Activated T-helper 17 cell treated with anti-CD3 and anti-CD28 coated beads, Interleukin-2, amount 50 U/mL, for 72 hours (primary cell): ENCODE data around the gene SERPINE2. TPM values are rescaled to one million over a fixed set of nuclear protein-coding genes. Genes with fewer than 3 reads are reported as not detected.
A peak's percentile ranks its signal among the peaks of the same experiment; 100 is the strongest.

Experiments used
- ATAC-seq: fragments of 150-1000 bp; cut with Tn5 transposase; replicated peaks from 2 replicates; pipeline ENCODE4 v1.10.0; 2021; ENCODE audit warnings: mild to moderate bottlenecking, moderate library complexity
- H3K27ac Mint-ChIP-seq: one replicate; pipeline ENCODE4 v1.8.0; 2022; ENCODE audit warnings: mixed read lengths
- H3K27me3 Mint-ChIP-seq: one replicate; pipeline ENCODE4 v1.8.0; 2022; ENCODE audit warnings: mixed read lengths
- H3K36me3 Mint-ChIP-seq: one replicate; pipeline ENCODE4 v1.8.0; 2022; ENCODE audit warnings: low read depth, mild to moderate bottlenecking, mixed read lengths
- H3K4me1 Mint-ChIP-seq: one replicate; pipeline ENCODE4 v1.8.0; 2022; ENCODE audit warnings: mixed read lengths
- H3K4me3 Mint-ChIP-seq: one replicate; pipeline ENCODE4 v1.8.0; 2022; ENCODE audit warnings: mild to moderate bottlenecking, mixed read lengths
- H3K9me3 Mint-ChIP-seq: one replicate; pipeline ENCODE4 v1.8.0; 2022; ENCODE audit warnings: mixed read lengths
- total RNA-seq, 2 donors: library from RNA; stranded (reverse); gene quantifications; one replicate each; pipeline ENCODE4 v1.2.3, GENCODE V29; 2022

SERPINE2 gene, protein sequence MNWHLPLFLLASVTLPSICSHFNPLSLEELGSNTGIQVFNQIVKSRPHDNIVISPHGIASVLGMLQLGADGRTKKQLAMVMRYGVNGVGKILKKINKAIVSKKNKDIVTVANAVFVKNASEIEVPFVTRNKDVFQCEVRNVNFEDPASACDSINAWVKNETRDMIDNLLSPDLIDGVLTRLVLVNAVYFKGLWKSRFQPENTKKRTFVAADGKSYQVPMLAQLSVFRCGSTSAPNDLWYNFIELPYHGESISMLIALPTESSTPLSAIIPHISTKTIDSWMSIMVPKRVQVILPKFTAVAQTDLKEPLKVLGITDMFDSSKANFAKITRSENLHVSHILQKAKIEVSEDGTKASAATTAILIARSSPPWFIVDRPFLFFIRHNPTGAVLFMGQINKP
- 10 to 100 TPM in 1 of 2 donors, 1 to 10 TPM in 1; 3.3 to 25.4 TPM for total RNA-seq

DNA sequence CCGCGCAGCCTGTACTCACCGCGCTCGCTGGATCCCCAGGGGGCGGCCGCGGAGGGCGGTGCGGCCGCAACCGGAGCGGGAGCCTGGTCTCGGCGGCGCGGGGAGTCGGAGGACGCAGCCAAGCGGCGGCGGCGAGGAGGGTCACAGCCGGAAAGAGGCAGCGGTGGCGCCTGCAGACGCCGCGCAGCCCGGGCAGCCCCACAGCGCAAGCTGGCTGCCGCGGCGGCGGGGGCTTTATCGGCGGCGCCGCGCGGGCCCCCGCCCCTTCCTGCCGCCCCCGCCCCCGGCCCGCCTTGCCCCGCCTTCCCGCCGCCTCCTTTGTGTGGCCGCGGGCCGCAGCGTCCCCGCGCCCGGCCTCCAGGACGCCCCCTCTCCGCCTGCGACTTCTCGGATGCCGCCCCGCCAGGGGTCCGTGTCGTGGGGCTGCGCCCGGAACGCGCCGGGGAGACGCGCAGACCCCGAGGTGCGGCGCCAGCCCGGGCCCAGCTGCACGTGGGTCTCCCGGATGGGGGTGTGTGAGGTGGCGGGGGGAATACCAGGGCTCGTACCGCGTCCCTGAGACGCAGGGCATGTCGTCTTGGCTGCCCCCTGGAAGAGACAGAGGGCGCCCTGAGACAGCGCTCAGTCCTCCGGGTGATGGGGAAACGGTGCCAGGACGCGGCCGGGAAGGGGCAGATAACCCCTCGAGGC lies at the start of gene SERPINE2:
Gene SERPINE2, minus strand, starts transcription at position 207 of the 690 bp plus-strand sequence. CDS start 37,386 bp downstream, outside the sequence.
- peak; percentile 68 for ATAC-seq
- Mint-ChIP-seq H3K9me3 (no peaks in the 10 kb centered on the region), H3K4me1 (peaks cover 13% of the 10 kb centered on the region), H3K27ac (peak within 1 kb of the TSS; percentile 10), H3K4me3 (peak within 1 kb of the TSS; percentile 88), H3K36me3 (peaks cover 14% of the 10 kb centered on the region), H3K27me3 (peaks cover 58% of the 10 kb centered on the region)

DNA sequence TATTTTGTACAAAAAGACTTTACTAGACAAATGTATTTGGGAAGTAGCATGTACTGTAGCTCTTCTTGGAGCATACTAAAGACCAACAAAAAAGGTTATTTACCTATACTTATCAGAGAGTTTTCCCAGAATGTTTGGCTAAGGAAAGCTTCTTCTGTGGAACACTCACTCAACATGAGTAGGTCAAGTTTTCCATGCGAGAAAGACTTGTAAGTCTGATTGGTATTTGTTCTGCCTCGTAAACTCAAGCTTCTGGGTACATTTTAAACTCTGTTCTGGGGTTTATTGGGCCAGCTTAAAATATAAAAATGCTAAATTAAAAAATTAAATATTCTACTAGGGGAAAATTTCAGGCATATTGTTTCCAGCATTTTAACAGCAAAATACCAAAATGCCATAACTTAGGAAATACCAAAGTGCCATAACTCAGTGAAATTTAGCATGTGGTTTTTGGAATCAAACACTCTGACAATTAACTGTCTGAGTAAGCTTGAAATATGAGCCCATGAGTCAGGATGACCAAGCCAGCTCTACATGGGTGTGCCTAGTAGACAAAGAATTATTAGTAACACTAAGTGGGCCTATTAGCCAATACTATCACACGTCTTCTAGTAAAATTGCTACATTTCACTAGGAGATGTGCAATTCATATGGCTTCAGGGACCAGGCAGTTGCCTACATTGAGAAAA lies 47.3 kb upstream of the SERPINE2 start:
- H3K9me3 Mint-ChIP-seq: no peaks in the 10 kb centered on the region
- no peak overlapping the region for H3K4me3 Mint-ChIP-seq
- peaks cover 6% of the 10 kb centered on the region for H3K27me3 Mint-ChIP-seq

DNA sequence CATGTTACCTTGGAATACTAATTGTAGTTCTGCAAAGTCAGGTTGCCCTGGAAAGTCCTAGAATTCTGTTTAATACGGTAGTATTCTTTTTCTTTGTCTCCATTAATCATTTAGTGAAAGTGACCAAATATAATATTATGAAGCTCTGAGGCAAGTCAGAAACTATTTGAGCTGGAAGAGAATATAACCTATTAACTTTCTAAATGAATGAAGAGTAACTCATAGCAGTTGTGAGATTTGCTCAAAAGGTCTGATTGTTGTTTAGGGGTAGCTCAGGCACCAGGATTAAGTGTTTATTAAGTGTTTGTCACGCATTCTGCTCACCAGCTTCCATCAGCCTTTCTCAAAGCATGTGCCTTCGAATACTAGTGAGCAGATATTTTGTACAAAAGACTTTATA lies 46.7 kb upstream of the SERPINE2 start:
- no peak overlapping the region for H3K27ac Mint-ChIP-seq
- no peaks in the 10 kb centered on the region for H3K4me1 Mint-ChIP-seq
- H3K9me3 Mint-ChIP-seq: no peaks in the 10 kb centered on the region
- H3K4me3 Mint-ChIP-seq: no peak overlapping the region
- ATAC-seq: no peak
- H3K36me3 Mint-ChIP-seq: no peaks in the 10 kb centered on the region
- H3K27me3 Mint-ChIP-seq: peaks cover 6% of the 10 kb centered on the region

More for the DNA sequence above, 47.3 kb upstream of the SERPINE2 start:
- no peak for ATAC-seq
- Mint-ChIP-seq H3K4me1 (no peaks in the 10 kb centered on the region), H3K36me3 (no peaks in the 10 kb centered on the region), H3K27ac (no peak overlapping the region)

DNA sequence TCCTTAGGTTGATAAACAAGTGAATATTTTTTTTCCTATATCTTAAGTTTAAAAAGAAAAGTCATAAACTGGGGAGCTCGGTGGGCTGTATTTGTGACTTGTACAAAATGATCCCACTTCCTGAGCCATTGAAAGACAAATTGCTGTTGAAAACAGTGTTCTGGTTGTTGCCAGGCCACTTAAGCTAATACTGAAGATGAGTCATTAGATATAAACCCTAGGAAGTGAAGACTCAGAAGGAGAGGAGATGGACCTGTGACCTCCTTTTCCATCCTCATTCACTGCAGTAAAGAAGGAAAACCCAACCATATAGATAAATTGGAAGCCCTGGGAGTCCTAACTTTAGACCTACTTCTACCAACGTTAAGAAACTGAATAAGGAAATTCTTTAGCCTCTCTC lies 46.2 kb upstream of the SERPINE2 start:
- H3K27me3 Mint-ChIP-seq: peaks cover 6% of the 10 kb centered on the region
- H3K27ac Mint-ChIP-seq: no peak overlapping the region
- H3K4me1 Mint-ChIP-seq: no peaks in the 10 kb centered on the region
- no peak overlapping the region for H3K4me3 Mint-ChIP-seq
- H3K9me3 Mint-ChIP-seq: no peaks in the 10 kb centered on the region
- H3K36me3 Mint-ChIP-seq: no peaks in the 10 kb centered on the region
- no peak for ATAC-seq

DNA sequence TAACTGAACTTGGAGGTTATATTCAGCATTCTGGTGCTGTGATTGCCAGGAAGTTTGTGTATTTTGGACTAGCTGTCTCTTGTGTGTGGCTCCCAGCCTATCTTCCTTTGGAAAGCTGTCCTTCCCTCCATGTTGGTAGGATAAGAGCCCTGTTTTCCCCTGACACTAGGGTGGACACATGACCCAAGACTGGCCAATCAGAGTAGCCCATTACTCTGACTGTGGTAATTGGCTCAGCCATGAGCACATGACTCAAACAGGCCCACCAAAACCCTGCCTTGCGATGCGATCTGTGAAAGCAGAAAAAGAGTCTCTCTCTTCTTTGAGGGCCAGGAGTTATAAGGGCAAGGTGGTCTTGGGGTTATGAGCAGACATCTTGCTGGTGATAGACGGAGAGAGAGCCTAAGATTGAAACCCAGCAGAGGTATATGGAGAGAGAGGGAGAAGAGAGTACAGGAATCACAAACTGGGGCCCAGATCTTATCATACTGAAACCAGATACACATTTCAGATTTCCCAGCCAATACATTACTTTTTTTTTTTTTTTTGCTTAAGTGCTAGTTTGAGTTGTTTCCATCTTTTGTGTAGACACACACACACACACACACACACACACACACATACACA lies 45.3 kb upstream of the SERPINE2 start:
- no peaks in the 10 kb centered on the region for H3K4me1 Mint-ChIP-seq
- ATAC-seq: peak; percentile 37
- H3K4me3 Mint-ChIP-seq: no peak overlapping the region
- H3K36me3 Mint-ChIP-seq: no peaks in the 10 kb centered on the region
- H3K27me3 Mint-ChIP-seq: peaks cover 6% of the 10 kb centered on the region
- H3K27ac Mint-ChIP-seq: no peak overlapping the region
- H3K9me3 Mint-ChIP-seq: no peaks in the 10 kb centered on the region

DNA sequence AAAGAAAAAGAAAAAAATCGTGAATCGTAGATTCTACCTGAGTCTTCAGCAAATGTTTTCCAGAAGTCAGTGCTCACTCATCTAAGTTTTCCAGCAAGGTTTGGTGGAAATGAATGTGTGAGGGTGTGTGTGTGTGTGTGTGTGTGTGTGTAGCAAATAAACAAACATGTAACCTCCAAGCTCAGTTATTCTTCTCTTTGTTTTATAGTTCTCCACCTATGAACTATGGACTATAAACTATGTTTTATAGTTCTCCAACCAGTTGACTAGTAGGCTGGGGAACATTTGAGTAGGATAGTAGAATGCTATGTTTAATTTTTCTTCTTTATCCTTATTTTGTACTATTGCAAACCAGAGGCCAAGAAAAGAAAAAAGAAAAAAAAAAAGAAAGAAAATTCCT lies 44.6 kb upstream of the SERPINE2 start:
- Mint-ChIP-seq H3K27ac (no peak overlapping the region), H3K4me3 (no peak overlapping the region), H3K27me3 (peaks cover 6% of the 10 kb centered on the region), H3K36me3 (no peaks in the 10 kb centered on the region), H3K9me3 (no peaks in the 10 kb centered on the region), H3K4me1 (no peaks in the 10 kb centered on the region)
- ATAC-seq: no peak

DNA sequence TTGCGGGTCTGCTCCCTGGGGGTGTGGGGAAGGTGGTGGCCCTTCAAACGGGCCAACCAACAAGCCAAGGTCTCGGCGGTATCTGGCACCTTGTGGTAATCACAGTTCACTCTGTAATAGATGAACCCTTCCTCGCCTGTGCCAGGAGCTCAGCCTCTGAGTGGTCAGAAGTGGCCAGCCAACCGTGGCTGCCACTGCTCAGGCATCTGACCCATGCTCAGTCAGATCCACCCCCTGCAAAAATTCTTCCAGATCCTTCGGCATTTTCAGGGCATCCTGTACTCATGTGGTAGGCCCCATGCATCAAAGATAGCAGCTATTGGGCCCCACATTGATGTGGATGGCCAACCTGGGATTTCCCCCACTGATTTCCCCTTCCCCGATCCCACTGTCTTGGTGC lies 39.6 kb upstream of the SERPINE2 start:
- Mint-ChIP-seq H3K36me3 (no peaks in the 10 kb centered on the region), H3K4me3 (no peak overlapping the region), H3K27me3 (peaks cover 6% of the 10 kb centered on the region), H3K9me3 (no peaks in the 10 kb centered on the region), H3K27ac (no peak overlapping the region), H3K4me1 (no peaks in the 10 kb centered on the region)
- ATAC-seq: no peak

DNA sequence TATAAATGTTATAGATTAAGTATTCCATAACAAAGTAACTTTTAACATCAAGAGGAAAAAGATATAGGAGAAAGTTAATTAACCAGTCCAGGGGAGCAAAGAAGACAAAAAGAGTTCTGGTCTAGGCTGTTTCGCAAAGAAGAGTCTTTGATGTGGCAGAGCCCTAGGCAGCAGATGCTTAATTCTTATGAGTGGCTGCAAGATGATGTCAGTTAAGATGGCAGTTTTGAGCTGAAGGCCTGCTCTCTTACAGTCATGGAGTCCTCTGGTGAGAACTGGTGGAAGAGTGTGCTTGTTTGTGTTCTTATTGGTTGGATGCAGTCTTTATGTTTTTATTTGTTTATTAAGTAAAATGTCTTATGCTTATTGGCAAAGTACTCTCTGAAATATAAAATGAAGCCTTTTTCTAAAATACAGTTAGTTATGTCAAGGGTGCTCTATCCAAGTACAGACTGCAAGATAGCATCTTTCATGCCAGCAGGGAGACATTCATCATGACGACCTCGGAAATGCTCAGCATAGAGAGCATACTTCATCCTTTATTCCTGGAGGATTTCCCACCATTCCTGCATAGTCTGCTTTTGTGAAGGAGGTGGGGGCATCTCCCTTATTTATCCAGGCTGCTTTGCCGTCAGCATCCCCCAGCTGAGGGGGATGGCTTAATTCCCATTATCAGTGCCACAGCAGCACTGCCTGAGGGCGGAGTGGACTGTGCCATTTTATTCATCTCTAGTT lies 38.9 kb upstream of the SERPINE2 start:
- Mint-ChIP-seq H3K27me3 (peaks cover 5% of the 10 kb centered on the region), H3K9me3 (no peaks in the 10 kb centered on the region), H3K4me1 (no peaks in the 10 kb centered on the region), H3K36me3 (no peaks in the 10 kb centered on the region), H3K27ac (no peak overlapping the region), H3K4me3 (no peak overlapping the region)
- no peak for ATAC-seq

DNA sequence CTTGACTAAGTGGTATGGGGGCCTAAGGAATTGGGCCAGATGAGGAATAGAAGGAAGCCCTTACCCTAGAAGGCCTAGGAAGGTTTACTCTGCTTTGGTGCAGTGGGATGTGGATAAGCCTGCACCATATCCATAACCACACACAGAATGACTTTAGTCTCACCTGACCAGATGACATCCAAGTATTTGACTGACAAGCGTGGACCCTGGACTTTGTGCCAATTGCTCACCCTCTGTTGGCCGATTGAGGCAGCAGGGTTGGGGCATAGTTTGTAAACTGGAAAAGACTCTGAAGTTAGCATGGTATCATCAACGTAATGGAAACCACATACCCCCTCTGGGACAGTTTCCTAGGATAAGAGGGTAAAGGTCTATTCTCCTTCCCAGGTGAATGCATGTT lies 36.5 kb upstream of the SERPINE2 start:
- H3K9me3 Mint-ChIP-seq: no peaks in the 10 kb centered on the region

DNA sequence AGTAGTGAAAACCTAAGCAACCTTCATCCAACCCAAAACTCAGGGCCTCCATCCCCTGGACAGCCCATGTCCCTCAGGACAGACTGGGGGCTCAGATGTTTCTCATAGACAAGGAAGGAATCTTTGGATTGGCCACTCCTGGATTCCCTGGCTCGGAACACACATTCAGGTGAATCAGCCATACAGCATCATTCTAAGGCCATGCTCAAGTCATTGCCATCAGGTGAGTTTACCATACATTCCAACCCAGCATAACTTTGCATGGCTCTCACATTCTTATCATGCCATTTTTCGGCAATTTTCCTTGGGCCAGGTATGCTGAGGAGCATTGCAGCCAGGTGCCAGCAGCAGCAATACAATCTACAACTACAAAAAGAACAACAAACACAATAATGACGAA lies 34.6 kb upstream of the SERPINE2 start:
- ATAC-seq: no peak
- H3K27me3 Mint-ChIP-seq: peaks cover 5% of the 10 kb centered on the region
- H3K4me1 Mint-ChIP-seq: no peaks in the 10 kb centered on the region
- H3K36me3 Mint-ChIP-seq: no peaks in the 10 kb centered on the region
- no peaks in the 10 kb centered on the region for H3K9me3 Mint-ChIP-seq
- H3K27ac Mint-ChIP-seq: no peak overlapping the region
- H3K4me3 Mint-ChIP-seq: no peak overlapping the region

More for the DNA sequence above, 36.5 kb upstream of the SERPINE2 start:
- H3K4me1 Mint-ChIP-seq: no peaks in the 10 kb centered on the region
- no peaks in the 10 kb centered on the region for H3K27me3 Mint-ChIP-seq
- H3K36me3 Mint-ChIP-seq: no peaks in the 10 kb centered on the region
- no peak overlapping the region for H3K4me3 Mint-ChIP-seq
- no peak overlapping the region for H3K27ac Mint-ChIP-seq
- no peak for ATAC-seq

DNA sequence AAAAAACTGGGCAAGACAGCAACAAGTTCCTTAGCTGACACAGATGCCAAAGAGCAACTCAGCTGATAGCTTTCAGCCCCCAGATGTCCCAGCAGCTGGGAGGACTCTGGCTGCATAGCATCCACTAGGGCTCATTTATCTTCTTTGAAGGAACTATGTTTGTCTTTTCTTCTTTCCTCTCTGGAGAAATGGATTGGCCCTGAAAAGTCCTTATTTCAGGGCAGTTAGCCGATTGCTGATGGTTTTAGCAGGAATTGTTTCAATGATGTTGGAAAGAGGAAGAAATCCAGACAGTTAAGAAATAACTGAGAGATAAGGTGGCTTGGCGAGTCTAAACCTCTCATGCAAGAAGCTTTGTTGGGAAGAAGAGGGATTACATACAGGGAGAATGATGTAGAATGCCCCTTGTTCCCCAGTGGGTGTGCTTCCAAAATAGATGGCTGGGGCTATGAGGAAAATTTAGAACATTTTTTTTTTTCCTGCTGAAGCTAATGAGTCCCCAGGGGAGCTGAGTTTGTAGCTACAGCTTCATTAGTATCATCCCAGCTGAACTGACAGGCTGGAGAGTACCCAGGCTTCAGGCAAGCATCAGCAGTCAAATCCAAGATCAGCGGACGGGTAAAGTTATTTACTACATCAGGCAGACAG lies 33.6 kb upstream of the SERPINE2 start:
- Mint-ChIP-seq H3K36me3 (no peaks in the 10 kb centered on the region), H3K27ac (no peak overlapping the region), H3K4me1 (no peaks in the 10 kb centered on the region), H3K27me3 (peaks cover 5% of the 10 kb centered on the region), H3K4me3 (no peak overlapping the region), H3K9me3 (no peaks in the 10 kb centered on the region)
- no peak for ATAC-seq

DNA sequence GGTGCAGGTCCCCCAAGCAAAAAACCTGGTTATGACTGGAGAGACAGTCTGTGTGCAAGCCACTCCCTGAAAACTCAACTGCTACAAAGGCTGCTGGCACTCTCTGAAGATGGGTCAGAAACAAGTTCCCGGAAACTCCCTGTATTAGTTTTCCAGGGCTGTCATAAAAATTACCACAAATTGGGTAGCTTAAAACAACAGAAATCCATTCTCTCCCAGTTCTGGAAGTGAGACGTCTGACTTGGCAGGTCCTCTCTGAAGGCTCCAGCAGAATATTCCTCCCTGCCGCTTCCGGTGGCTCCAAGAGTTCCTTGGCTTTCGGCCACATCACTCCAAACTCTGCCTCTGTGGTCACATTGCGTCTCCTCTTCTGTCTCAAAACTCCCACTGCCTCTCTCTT lies 30.1 kb upstream of the SERPINE2 start:
- H3K36me3 Mint-ChIP-seq: no peaks in the 10 kb centered on the region
- H3K4me1 Mint-ChIP-seq: no peaks in the 10 kb centered on the region
- ATAC-seq: no peak
- H3K27me3 Mint-ChIP-seq: peaks cover 5% of the 10 kb centered on the region
- no peaks in the 10 kb centered on the region for H3K9me3 Mint-ChIP-seq
- H3K27ac Mint-ChIP-seq: no peak overlapping the region
- no peak overlapping the region for H3K4me3 Mint-ChIP-seq

DNA sequence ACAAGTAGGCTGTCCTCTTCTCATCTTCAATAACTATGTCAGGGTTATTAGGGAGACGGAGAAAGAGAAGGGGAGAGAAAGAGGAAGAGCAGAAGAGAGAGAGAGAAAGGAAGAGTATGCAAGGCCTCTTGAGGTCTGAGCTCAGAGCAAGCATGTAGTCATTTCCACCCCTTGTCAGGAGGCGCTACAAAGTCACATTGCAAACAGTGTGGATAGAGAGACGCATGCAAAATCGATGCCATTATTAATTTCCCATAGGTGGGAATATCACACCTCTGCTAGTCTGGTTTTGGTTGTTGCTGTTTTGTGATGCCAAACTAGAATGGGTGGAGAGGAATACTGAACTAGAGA lies 24.2 kb upstream of the SERPINE2 start:
- no peaks in the 10 kb centered on the region for H3K9me3 Mint-ChIP-seq
- H3K27me3 Mint-ChIP-seq: peaks cover 5% of the 10 kb centered on the region
- H3K4me1 Mint-ChIP-seq: no peaks in the 10 kb centered on the region
- no peak overlapping the region for H3K27ac Mint-ChIP-seq
- H3K36me3 Mint-ChIP-seq: no peaks in the 10 kb centered on the region
- no peak for ATAC-seq
- no peak overlapping the region for H3K4me3 Mint-ChIP-seq
